Measurements from ENCODE around the gene EEIG1. TPM values are rescaled to one million over a fixed set of nuclear protein-coding genes. Genes with fewer than 3 reads are reported as not detected.

The EEIG1 gene
- total and polyA plus RNA-seq, 9 of the 15 experiments (the other 6 are each of a cell fraction or from before 2014, with no cell fraction given) = 0.17 to 16.7 (median 3.6) TPM

GRCh38 chr9:127943731-127944144, 37.1 kb downstream of the EEIG1 start (continued):
- TF ChIP-seq TEAD1 (CRISPR knock-in tag; IDR thresholded peaks at IDR 0.05) (0 out of 4 replicates have a peak, but pooled peaks of 1 of the 2 experiments have one; percentile 59), STAG1 (CRISPR knock-in tag; IDR thresholded peaks at IDR 0.05; ENCODE audit: borderline replicate concordance) (peak; percentile 72; the same call in 1 of the 2 replicates), THRAP3 (IDR thresholded peaks at IDR 0.05; ENCODE audit: borderline replicate concordance) (no peak), ZNF518B (CRISPR knock-in tag; IDR thresholded peaks at IDR 0.05) (no peak), JUND (IDR thresholded peaks at IDR 0.05; ENCODE audit: borderline replicate concordance, low read depth, low read length) (peak; percentile 55; the same call in 1 of the 2 replicates), JUND (tag; IDR thresholded peaks at IDR 0.05; ENCODE audit: borderline replicate concordance, low read depth, low read length) (peak; percentile 18; the same call in 1 of the 3 replicates), THRB (CRISPR knock-in tag; conservative IDR thresholded peaks at IDR 0.05) (no peak), ZNF764 (CRISPR knock-in tag; IDR thresholded peaks at IDR 0.05; ENCODE audit: low read depth) (peak; percentile 81), MYNN (IDR thresholded peaks at IDR 0.05) (no peak), MYNN (CRISPR knock-in tag; IDR thresholded peaks at IDR 0.05) (no peak), GTF2F1 (IDR thresholded peaks at IDR 0.05; ENCODE audit: low read depth, low read length) (no peak), YY1 (IDR thresholded peaks at IDR 0.05; ENCODE audit: borderline replicate concordance in 1 of 3, control insufficient read depth in 1 of 3, extremely low read depth in 1 of 3, insufficient read depth in 3 of 3, insufficient read length in 1 of 3, insufficient replicate concordance in 2 of 3, low read depth in 1 of 3, low read length in 2 of 3) (peak in 2 of 3 experiments; percentile 55 to 68), CBX3 (IDR thresholded peaks at IDR 0.05; ENCODE audit: borderline replicate concordance in 1 of 2, low read length in 2 of 2) (no peak), RAD21 (CRISPR knock-in tag; conservative IDR thresholded peaks at IDR 0.05 in 1 of 2, IDR thresholded peaks at IDR 0.05 in 1 of 2) (peak; percentile 94 to 97), ARID2 (IDR thresholded peaks at IDR 0.05) (peak; percentile 81; the same call in 1 of the 2 replicates), ZNF197 (CRISPR knock-in tag; IDR thresholded peaks at IDR 0.05; ENCODE audit: low read depth) (no peak), CHD4 (IDR thresholded peaks at IDR 0.05; ENCODE audit: insufficient read depth, insufficient replicate concordance, low read depth, low read length, poor library complexity, severe bottlenecking) (no peak), SLC30A9 (CRISPR knock-in tag; IDR thresholded peaks at IDR 0.05) (no peak)
- TF ChIP-seq, protein P1, sequence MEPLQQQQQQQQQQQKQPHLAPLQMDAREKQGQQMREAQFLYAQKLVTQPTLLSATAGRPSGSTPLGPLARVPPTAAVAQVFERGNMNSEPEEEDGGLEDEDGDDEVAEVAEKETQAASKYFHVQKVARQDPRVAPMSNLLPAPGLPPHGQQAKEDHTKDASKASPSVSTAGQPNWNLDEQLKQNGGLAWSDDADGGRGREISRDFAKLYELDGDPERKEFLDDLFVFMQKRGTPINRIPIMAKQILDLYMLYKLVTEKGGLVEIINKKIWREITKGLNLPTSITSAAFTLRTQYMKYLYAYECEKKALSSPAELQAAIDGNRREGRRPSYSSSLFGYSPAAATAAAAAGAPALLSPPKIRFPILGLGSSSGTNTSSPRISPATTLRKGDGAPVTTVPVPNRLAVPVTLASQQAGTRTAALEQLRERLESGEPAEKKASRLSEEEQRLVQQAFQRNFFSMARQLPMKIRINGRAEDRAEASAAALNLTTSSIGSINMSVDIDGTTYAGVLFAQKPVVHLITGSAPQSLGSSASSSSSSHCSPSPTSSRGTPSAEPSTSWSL (CRISPR knock-in tag; IDR thresholded peaks at IDR 0.05; ENCODE audit: borderline replicate concordance) = no peak

Data from K562 (cell line).